Fibroblast of villous mesenchyme (primary cell): ENCODE measurements around the gene SMURF1. TPM values are rescaled to one million over a fixed set of nuclear protein-coding genes. Genes with fewer than 3 reads are reported as not detected.

ENCODE experiments used
- DNase-seq: peaks from one replicate; pipeline ENCODE4 v3.0.0-alpha.2; 2010; ENCODE audit warnings: low read depth
- H3K4me3 ChIP-seq: 2 replicates; pipeline ENCODE4 v1.5.1; 2011; ENCODE audit warnings: low read depth, mild to moderate bottlenecking, low read length
- total RNA-seq: library from RNA; depleted of rRNA; stranded (reverse); fragments of >200 nt; gene quantifications from 2 replicates; pipeline ENCODE4 v1.2.3, GENCODE V29; 2012
- TF ChIP-seq, protein P1 (sequence below): IDR thresholded peaks from 2 replicates; pipeline ENCODE4 v1.5.1; 2012; ENCODE audit warnings: low read depth, mild to moderate bottlenecking, low read length; ENCODE audit not compliant: insufficient read depth

The SMURF1 gene
- total RNA-seq, 1 donor = 29.8 TPM

- TF ChIP-seq, protein P1, sequence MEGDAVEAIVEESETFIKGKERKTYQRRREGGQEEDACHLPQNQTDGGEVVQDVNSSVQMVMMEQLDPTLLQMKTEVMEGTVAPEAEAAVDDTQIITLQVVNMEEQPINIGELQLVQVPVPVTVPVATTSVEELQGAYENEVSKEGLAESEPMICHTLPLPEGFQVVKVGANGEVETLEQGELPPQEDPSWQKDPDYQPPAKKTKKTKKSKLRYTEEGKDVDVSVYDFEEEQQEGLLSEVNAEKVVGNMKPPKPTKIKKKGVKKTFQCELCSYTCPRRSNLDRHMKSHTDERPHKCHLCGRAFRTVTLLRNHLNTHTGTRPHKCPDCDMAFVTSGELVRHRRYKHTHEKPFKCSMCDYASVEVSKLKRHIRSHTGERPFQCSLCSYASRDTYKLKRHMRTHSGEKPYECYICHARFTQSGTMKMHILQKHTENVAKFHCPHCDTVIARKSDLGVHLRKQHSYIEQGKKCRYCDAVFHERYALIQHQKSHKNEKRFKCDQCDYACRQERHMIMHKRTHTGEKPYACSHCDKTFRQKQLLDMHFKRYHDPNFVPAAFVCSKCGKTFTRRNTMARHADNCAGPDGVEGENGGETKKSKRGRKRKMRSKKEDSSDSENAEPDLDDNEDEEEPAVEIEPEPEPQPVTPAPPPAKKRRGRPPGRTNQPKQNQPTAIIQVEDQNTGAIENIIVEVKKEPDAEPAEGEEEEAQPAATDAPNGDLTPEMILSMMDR = no peak
- DNase-seq = peak; percentile 56
- H3K4me3 ChIP-seq = no peak overlapping the region
Observed at GRCh38 chr7:99042957-99043356, 101.0 kb downstream of the SMURF1 start.

DNA sequence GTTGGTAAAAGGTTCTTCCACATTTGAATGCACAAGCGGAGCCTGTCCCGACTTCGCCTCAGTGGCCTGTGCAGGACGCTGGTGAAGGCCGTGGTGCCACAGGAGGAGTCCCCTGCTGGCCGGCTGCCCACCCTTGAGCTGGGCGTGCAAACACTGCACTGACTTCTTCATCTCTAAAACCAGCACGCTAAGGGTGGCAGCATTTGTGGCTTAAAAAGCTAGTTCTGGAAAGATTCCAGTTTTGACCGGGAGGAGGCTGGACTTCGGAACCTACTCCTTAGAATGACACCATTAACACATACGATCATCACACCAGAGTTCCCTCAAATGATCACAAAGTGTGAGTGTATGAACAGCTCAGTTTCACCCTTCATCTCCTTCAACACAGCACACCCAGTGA lies 102.4 kb downstream of the SMURF1 start:
- no peak for DNase-seq

DNA sequence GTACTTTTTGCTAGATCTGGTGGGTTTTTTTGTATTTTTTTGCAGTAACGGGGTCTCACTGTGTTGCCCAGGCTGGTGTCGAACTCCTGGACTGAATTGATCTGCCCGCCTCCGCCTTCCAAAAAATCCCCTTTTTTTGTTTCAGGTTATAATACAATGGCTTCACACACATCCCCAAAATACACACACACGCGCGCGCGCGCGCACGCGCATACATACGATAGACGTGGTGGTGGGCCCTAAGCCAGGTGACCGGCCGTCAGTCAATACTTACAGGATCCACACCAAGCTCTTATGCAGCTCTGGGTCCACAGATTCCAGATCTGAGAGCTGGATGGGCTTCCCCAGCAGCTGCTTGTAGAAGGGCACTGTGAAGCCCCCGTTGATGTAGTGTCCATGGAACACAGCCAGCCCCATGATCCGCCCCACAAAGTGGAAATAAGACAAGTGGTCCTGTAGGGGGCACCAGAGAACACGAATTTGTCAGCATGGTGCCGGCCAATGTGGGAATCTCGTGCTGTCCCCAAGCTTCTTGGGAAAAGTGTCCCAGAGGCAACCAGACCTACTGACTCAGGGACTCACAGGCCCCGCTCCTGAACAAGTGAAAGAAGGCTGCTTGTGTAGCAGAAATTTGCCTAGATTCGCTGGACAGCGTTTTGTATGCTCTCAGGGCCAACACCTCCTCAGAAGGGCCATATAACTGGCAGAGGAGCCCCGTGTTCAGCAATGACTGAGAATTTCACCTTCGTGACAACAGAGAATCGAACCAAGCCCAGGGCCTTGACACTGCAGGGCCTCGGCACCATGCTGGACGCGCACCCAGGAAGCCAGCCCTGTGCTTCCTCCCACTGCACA lies 103.6 kb downstream of the SMURF1 start:
- TF ChIP-seq, protein P1 = peak; percentile 72
- DNase-seq = peak; percentile 88
- H3K4me3 ChIP-seq = no peak overlapping the region

More for the DNA sequence above, 102.4 kb downstream of the SMURF1 start:
- no peak overlapping the region for H3K4me3 ChIP-seq
- TF ChIP-seq, protein P1 = no peak

- no peak for DNase-seq
- TF ChIP-seq, protein P1 = no peak
- H3K4me3 ChIP-seq = no peak overlapping the region
Observed at GRCh38 chr7:99039384-99039891, 104.5 kb downstream of the SMURF1 start.

DNA sequence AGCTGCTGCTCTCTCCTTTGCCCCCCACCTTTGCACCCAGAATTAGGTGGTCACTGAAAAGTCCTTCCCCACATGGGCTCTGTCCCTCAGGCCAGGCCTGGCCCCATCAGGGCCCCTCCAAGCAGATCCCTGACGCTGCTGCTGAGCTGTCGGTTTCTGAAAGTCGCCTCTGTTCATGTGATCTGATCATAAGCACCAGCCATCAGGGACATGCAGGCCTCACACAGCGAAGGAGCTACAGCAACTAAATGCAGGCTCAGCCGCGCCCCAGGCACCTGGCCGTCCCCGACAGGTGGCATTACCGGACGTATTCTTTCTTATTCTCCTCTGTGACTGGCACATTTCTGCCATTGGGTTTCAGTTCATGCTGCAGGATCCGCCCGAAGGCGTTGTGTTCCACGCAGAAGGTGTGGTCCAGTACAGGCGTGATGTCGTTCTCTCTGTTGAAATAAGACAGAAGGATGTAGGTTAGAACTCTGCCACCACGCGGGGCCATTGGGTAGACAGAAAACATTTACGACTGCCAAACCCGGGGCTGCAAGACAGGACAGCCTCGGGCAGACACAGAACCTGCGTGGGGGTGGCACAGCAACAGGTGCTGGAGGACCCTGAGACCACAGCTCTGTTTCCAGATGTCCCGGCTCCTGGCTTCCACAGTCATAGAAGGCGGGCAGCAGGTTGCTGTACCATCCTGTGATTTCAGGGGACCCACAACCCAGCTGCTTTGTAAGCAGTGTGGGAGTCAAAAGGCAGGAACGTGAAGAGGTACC lies 105.6 kb downstream of the SMURF1 start:
- DNase-seq = no peak
- TF ChIP-seq, protein P1 = no peak
- H3K4me3 ChIP-seq = no peak overlapping the region

GRCh38 chr7:99037327-99037940 lies 106.5 kb downstream of the SMURF1 start:
- TF ChIP-seq, protein P1 = no peak
- no peak for DNase-seq
- H3K4me3 ChIP-seq = no peak overlapping the region
